ENCODE results near the gene TOMM20L. TPM values are rescaled to one million over a fixed set of nuclear protein-coding genes. Genes with fewer than 3 reads are reported as not detected.

The TOMM20L gene
- total and polyA plus RNA-seq, 7 experiments from 2014 or later: not detected

DNA sequence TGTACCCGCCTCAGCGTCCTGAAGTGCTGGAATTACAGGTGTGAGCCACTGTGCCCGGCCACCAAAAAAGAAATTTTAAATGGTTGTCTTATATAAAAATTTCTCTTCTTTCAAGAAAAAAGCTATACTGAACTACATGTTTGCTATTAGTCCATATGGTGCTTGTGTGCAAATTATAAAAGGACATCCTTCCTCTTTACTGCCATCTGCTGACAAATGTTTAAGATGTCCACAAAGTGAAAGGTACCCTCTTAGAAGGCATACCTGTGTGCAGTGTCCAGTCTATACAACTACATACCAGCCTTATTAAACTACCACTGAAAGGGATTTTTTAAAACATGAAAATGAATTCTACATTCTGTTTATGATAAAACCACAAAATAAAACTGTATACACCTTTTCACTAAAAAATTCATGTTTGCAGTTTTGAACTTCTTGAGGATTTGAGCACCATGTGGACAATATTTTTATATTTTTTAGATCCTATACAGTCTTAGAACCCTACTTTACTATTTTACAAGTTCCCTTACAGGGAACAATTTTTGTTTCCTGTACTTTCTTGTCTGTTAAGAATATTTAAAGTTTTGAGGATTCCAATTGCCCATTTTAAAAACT, 32.8 kb upstream of the TOMM20L start:
- Mint-ChIP-seq H3K36me3 (peaks cover 27 to 52% (median 29%) of the 10 kb centered on the region in 5 donors), H3K4me3 (no peak overlapping the region), H3K4me1 (peaks cover 0 to 6% (median 0%) of the 10 kb centered on the region in 7 donors), H3K27me3 (no peaks in the 10 kb centered on the region), H3K9me3 (no peaks in the 10 kb centered on the region), H3K27ac (no peak overlapping the region)
- peaks cover 8 to 67% (median 18%) of the 10 kb centered on the region in 3 experiments for H3K36me3 ChIP-seq (ENCODE audit: control insufficient read depth in 2 of 3, insufficient read depth in 3 of 3, low read length in 3 of 3)
- no peaks in the 10 kb centered on the region for H3K4me1 ChIP-seq (ENCODE audit: control insufficient read depth in 2 of 2, insufficient read depth in 2 of 2, low read length in 2 of 2)
- POLR2A ChIA-PET: no interaction called here
- peak in 6 of 9 donors; percentile 2 to 55 (median 34) for DNase-seq
- ATAC-seq: peak; percentile 63
- intact Hi-C loops (cut with micrococcal nuclease): loop anchor here (1.0 to 5.0 kb wide), 6 partner anchors 64 to 259 kb away; partner anchors contain the start of gene ARID4A (in 2 of the 2)
- CTCF ChIA-PET: interaction anchor here (1.3 kb wide), 1 partner anchor 11 kb away, joined by 3 read pairs; no protein-coding TSS in a partner anchor
- H3K9me3 ChIP-seq (ENCODE audit: control insufficient read depth in 2 of 3, low read length in 3 of 3): no peaks in the 10 kb centered on the region
- no peak overlapping the region for H3K27ac ChIP-seq (ENCODE audit: low read depth, low read length)
- H3K27me3 ChIP-seq (ENCODE audit: control insufficient read depth in 2 of 2, insufficient read depth in 2 of 2, low read length in 2 of 2): no peaks in the 10 kb centered on the region
- no peak overlapping the region for H3K4me3 ChIP-seq (ENCODE audit: low read length)

DNA sequence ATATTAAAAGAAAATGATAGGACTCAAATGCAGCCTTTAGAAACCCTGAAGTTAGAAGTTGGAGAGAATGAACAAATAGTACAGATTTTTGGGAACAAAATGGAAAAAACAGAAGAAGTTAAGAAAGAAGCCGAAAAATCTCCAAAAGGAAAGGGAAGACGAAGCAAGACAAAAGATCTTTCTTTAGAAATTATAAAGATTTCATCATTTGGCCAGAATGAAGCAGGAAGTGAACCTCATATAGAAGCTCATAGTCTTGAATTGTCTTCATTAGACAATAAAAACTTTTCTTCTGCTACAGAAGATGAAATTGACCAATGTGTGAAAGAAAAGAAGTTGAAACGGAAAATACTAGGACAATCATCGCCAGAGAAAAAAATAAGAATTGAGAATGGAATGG, 31.4 kb upstream of the TOMM20L start:
- Mint-ChIP-seq H3K4me3 (no peak overlapping the region), H3K4me1 (peaks cover 0 to 6% (median 0%) of the 10 kb centered on the region in 7 donors), H3K36me3 (peaks cover 32 to 58% (median 34%) of the 10 kb centered on the region in 5 donors), H3K27me3 (no peaks in the 10 kb centered on the region), H3K27ac (peak overlapping the region in 1 of 9 donors; percentile 23), H3K9me3 (no peaks in the 10 kb centered on the region)
- ChIA-PET CTCF (no interaction called here), POLR2A (interaction anchor here (1.0 kb wide), 1 partner anchor 12 kb away, joined by 3 read pairs; no protein-coding TSS in a partner anchor)
- Histone ChIP-seq H3K36me3 (ENCODE audit: control insufficient read depth in 2 of 3, insufficient read depth in 3 of 3, low read length in 3 of 3) (peaks cover 8 to 72% (median 23%) of the 10 kb centered on the region in 3 experiments), H3K4me1 (ENCODE audit: control insufficient read depth in 2 of 2, insufficient read depth in 2 of 2, low read length in 2 of 2) (no peaks in the 10 kb centered on the region), H3K4me3 (ENCODE audit: low read length) (no peak overlapping the region), H3K27ac (ENCODE audit: low read depth, low read length) (no peak overlapping the region), H3K9me3 (ENCODE audit: control insufficient read depth in 2 of 3, low read length in 3 of 3) (no peaks in the 10 kb centered on the region), H3K27me3 (ENCODE audit: control insufficient read depth in 2 of 2, insufficient read depth in 2 of 2, low read length in 2 of 2) (no peaks in the 10 kb centered on the region)
- no peak for DNase-seq
- ATAC-seq: no peak
- intact Hi-C loops (cut with micrococcal nuclease): loop anchor here in 1 of 2 donors (5.0 kb wide), 1 partner anchor 97 kb away; no protein-coding TSS in a partner anchor

DNA sequence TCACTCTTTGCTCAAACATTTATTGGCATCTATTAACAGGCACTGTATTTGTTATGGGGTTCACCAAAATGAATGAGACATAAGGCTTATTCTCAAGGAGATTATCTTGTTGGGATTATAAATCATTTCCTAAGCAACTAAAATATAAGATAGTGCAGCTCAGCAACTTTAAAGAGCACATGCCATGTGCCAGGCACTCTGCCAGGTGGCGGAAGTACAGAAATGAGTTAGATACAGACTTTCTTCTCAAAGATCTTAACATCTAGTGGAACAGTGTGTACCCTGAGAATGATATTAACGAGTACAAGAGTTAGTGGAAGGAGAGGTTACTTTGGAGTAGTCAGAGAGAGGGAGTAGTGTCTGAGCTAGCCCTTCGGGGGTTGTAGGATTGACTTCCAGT, 28.4 kb upstream of the TOMM20L start:
- Histone ChIP-seq H3K36me3 (ENCODE audit: control insufficient read depth in 2 of 3, insufficient read depth in 3 of 3, low read length in 3 of 3) (peaks cover 16 to 61% (median 19%) of the 10 kb centered on the region in 3 experiments), H3K27ac (ENCODE audit: low read depth, low read length) (no peak overlapping the region), H3K27me3 (ENCODE audit: control insufficient read depth in 2 of 2, insufficient read depth in 2 of 2, low read length in 2 of 2) (no peaks in the 10 kb centered on the region), H3K4me3 (ENCODE audit: low read length) (no peak overlapping the region), H3K4me1 (ENCODE audit: control insufficient read depth in 2 of 2, insufficient read depth in 2 of 2, low read length in 2 of 2) (no peaks in the 10 kb centered on the region), H3K9me3 (ENCODE audit: control insufficient read depth in 2 of 3, low read length in 3 of 3) (no peaks in the 10 kb centered on the region)
- CTCF ChIA-PET: no interaction called here
- Mint-ChIP-seq H3K4me1 (peaks cover 0 to 6% (median 0%) of the 10 kb centered on the region in 7 donors), H3K9me3 (no peaks in the 10 kb centered on the region), H3K36me3 (peaks cover 28 to 61% (median 31%) of the 10 kb centered on the region in 5 donors), H3K4me3 (no peak overlapping the region), H3K27ac (peak overlapping the region in 3 of 9 donors; percentile 14 to 88 (median 48)), H3K27me3 (no peaks in the 10 kb centered on the region)
- no peak for DNase-seq
- intact Hi-C loops (cut with micrococcal nuclease): no loop called here
- ATAC-seq: no peak
- POLR2A ChIA-PET: no interaction called here

DNA sequence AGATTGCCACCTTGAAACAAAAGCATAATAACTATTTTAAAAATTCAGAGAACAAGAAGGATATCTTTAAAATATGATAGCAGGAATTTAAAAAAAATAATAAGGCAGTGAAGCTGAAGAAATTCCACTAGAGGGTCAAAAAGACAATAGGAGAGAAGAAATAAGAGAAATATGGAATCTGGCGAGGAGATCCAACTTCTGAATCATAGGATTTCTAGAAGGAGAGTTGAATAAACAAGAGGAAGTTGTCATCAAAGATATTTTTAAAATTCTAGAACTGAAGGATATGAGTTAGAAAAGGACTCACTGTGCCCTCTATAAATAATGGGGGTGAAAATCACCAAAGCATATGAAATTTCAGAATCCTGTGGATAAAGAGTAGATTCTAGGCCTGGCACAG, 26.8 kb upstream of the TOMM20L start:
- Histone ChIP-seq H3K36me3 (ENCODE audit: control insufficient read depth in 2 of 3, insufficient read depth in 3 of 3, low read length in 3 of 3) (peaks cover 16 to 57% (median 19%) of the 10 kb centered on the region in 3 experiments), H3K27ac (ENCODE audit: low read depth, low read length) (no peak overlapping the region), H3K27me3 (ENCODE audit: control insufficient read depth in 2 of 2, insufficient read depth in 2 of 2, low read length in 2 of 2) (no peaks in the 10 kb centered on the region), H3K4me3 (ENCODE audit: low read length) (no peak overlapping the region), H3K9me3 (ENCODE audit: control insufficient read depth in 2 of 3, low read length in 3 of 3) (no peaks in the 10 kb centered on the region), H3K4me1 (ENCODE audit: control insufficient read depth in 2 of 2, insufficient read depth in 2 of 2, low read length in 2 of 2) (no peaks in the 10 kb centered on the region)
- intact Hi-C loops (cut with micrococcal nuclease): no loop called here
- ChIA-PET CTCF (no interaction called here), POLR2A (no interaction called here)
- Mint-ChIP-seq H3K4me1 (peaks cover 0 to 6% (median 0%) of the 10 kb centered on the region in 7 donors), H3K27me3 (no peaks in the 10 kb centered on the region), H3K27ac (peak overlapping the region in 1 of 9 donors; percentile 9), H3K4me3 (no peak overlapping the region), H3K9me3 (no peaks in the 10 kb centered on the region), H3K36me3 (peaks cover 28 to 63% (median 31%) of the 10 kb centered on the region in 5 donors)
- DNase-seq (no peak), ATAC-seq (no peak)

DNA sequence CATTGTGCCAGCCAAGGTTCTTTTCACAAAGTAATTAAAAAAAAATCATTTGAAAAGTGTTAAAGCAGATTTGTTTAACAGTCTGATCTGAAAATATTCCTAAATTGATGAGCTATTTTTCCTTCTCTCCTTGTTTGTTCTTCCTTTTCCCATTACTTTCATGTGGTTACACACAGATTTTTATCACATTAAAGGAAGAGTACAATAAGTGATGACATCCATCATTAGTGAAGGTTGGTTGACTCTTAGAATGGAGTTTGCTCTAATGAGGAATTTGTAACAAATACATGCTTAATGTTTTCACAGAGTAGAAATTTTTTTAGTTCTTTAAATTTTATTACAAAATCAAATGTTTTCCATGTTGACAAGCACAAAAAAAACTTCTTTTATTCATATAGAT, 18.9 kb upstream of the TOMM20L start:
- no peaks in the 10 kb centered on the region for H3K9me3 ChIP-seq (ENCODE audit: control insufficient read depth in 2 of 3, low read length in 3 of 3)
- no peak for ATAC-seq
- H3K27ac ChIP-seq (ENCODE audit: low read depth, low read length): no peak overlapping the region
- no peak overlapping the region for H3K27ac Mint-ChIP-seq
- no peaks in the 10 kb centered on the region for H3K27me3 ChIP-seq (ENCODE audit: control insufficient read depth in 2 of 2, insufficient read depth in 2 of 2, low read length in 2 of 2)
- H3K36me3 ChIP-seq (ENCODE audit: control insufficient read depth in 2 of 3, insufficient read depth in 3 of 3, low read length in 3 of 3): peaks cover 0 to 29% (median 3%) of the 10 kb centered on the region in 3 experiments
- ChIA-PET POLR2A (no interaction called here), CTCF (no interaction called here)
- no peak overlapping the region for H3K4me3 Mint-ChIP-seq
- peaks cover 0 to 18% (median 0%) of the 10 kb centered on the region in 7 donors for H3K4me1 Mint-ChIP-seq
- no peaks in the 10 kb centered on the region for H3K4me1 ChIP-seq (ENCODE audit: control insufficient read depth in 2 of 2, insufficient read depth in 2 of 2, low read length in 2 of 2)
- H3K36me3 Mint-ChIP-seq: peaks cover 0 to 45% (median 29%) of the 10 kb centered on the region in 5 donors
- H3K9me3 Mint-ChIP-seq: no peaks in the 10 kb centered on the region
- no peak overlapping the region for H3K4me3 ChIP-seq (ENCODE audit: low read length)
- H3K27me3 Mint-ChIP-seq: no peaks in the 10 kb centered on the region
- intact Hi-C loops (cut with micrococcal nuclease): no loop called here
- DNase-seq: no peak

DNA sequence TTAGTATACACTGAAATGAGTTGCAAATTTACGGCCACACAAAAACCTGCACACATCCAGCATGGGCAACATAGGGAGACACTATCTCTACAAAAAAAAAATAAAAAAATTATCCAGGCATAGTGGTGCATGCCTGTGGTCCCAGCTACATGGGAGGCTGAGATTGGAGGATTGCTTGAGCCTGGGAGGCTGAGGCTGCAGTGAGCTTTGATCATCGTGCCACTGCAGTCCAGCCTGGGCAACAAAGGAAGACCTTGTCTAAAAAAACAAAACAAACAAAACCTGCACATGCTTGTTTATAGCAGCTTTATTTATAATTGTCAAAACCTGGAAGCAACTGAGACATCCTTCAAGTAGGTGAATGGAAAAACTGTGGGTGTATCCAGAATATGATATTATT, 4.9 kb upstream of the TOMM20L start:
- Mint-ChIP-seq H3K36me3 (peaks cover 0 to 5% (median 0%) of the 10 kb centered on the region in 5 donors), H3K4me1 (peaks cover 0 to 6% (median 4%) of the 10 kb centered on the region in 7 donors), H3K27me3 (no peaks in the 10 kb centered on the region), H3K9me3 (peaks cover 0 to 6% (median 0%) of the 10 kb centered on the region in 11 donors), H3K27ac (no peak overlapping the region), H3K4me3 (no peak overlapping the region)
- H3K4me1 ChIP-seq (ENCODE audit: control insufficient read depth in 2 of 2, insufficient read depth in 2 of 2, low read length in 2 of 2): peaks cover 5 to 8% of the 10 kb centered on the region in 2 donors
- POLR2A ChIA-PET: no interaction called here
- no peaks in the 10 kb centered on the region for H3K36me3 ChIP-seq (ENCODE audit: control insufficient read depth in 2 of 3, insufficient read depth in 3 of 3, low read length in 3 of 3)
- ATAC-seq (no peak), DNase-seq (no peak)
- intact Hi-C loops (cut with micrococcal nuclease): no loop called here
- CTCF ChIA-PET: no interaction called here
- no peaks in the 10 kb centered on the region for H3K9me3 ChIP-seq (ENCODE audit: control insufficient read depth in 2 of 3, low read length in 3 of 3)
- no peak overlapping the region for H3K4me3 ChIP-seq (ENCODE audit: low read length)
- H3K27me3 ChIP-seq (ENCODE audit: control insufficient read depth in 2 of 2, insufficient read depth in 2 of 2, low read length in 2 of 2): no peaks in the 10 kb centered on the region
- no peak overlapping the region for H3K27ac ChIP-seq (ENCODE audit: low read depth, low read length)

Measured in naive thymus-derived CD4-positive, alpha-beta T cell (primary cell).